A549 (cell line): ENCODE measurements around the gene SPTY2D1. TPM values are rescaled to one million over a fixed set of nuclear protein-coding genes. Genes with fewer than 3 reads are reported as not detected.

Experiments used
- ATAC-seq, 2 experiments: fragments of 200-7000 bp in 1 of 2; fragments of >200 bp in 1 of 2; cut with Nextera tagmentation in 1 of 2; cut with Tn5 transposase in 1 of 2; 3 replicates each; pipeline versions ENCODE4 v1.8.0 to v1.9.1; 2018 to 2020; ENCODE audit warnings: mild to moderate bottlenecking in 1 of 2, moderate library complexity in 1 of 2
- CTCF ChIA-PET: fragments of 300-600 bp; sonication (Branson Sonifier 250); formaldehyde crosslinking; extraction: SDS; loops from one replicate; lab custom pipeline; 2021; ENCODE audit warnings: antibody characterized with exemption, inconsistent platforms; lab: Yijun Ruan, JAX
- POLR2A ChIA-PET: fragments of 350-600 bp; formaldehyde crosslinking; extraction: SDS; loops from one replicate; lab custom pipeline; 2021; ENCODE audit warnings: antibody characterized with exemption, inconsistent platforms; lab: Yijun Ruan, JAX
- DNase-seq, 2 experiments: peaks; one replicate each; pipeline versions ENCODE4 v3.0.0 to v3.0.0-alpha.2; 2011 to 2016; ENCODE audit warnings: low read depth in 1 of 2, low spot score in 1 of 2
- FAIRE-seq: peaks from 2 replicates; lab custom pipeline; 2011; peaks lifted over from hg19 to GRCh38; lab: Jason Lieb, UNC
- H3K27ac ChIP-seq, 2 experiments: fragments of >200 bp; sonication (Bioruptor Twin); formaldehyde crosslinking; 3 replicates each; pipeline ENCODE4 v1.5.1; 2016 to 2017
- H3K4me1 ChIP-seq: fragments of >200 bp; sonication (Bioruptor Twin); formaldehyde crosslinking; 3 replicates; pipeline ENCODE4 v1.6.1; 2016
- H3K4me2 ChIP-seq: fragments of >200 bp; sonication (Bioruptor Twin); formaldehyde crosslinking; 3 replicates; pipeline ENCODE4 v1.6.1; 2016
- H3K4me3 ChIP-seq: fragments of >200 bp; sonication (Bioruptor Twin); formaldehyde crosslinking; 3 replicates; pipeline ENCODE4 v1.5.1; 2016
- H3K9me3 ChIP-seq: fragments of >200 bp; sonication (Bioruptor Twin); formaldehyde crosslinking; 3 replicates; pipeline ENCODE4 v1.6.1; 2016
- BHLHE40 ChIP-seq: IDR thresholded peaks from 2 replicates; pipeline ENCODE4 v1.6.1; 2012; ENCODE audit warnings: low read depth, low read length, inconsistent platforms
- CBX2 ChIP-seq: fragments of 200-600 bp; sonication (generic); IDR thresholded peaks from 2 replicates; pipeline ENCODE4 v1.6.1; 2016; ENCODE audit warnings: low read depth, mild to moderate bottlenecking, borderline replicate concordance
- CBX8 ChIP-seq: fragments of 200-600 bp; sonication (generic); IDR thresholded peaks from 2 replicates; pipeline ENCODE4 v1.6.1; 2016
- CHD4 ChIP-seq: fragments of 200-600 bp; sonication (generic); IDR thresholded peaks from 2 replicates; pipeline ENCODE4 v1.6.1; 2016; ENCODE audit warnings: antibody characterized with exemption, mild to moderate bottlenecking, borderline replicate concordance
- EHF ChIP-seq: fragments of 250-450 bp; sonication (Bioruptor Pico); IDR thresholded peaks from 2 replicates; pipeline ENCODE4 v1.5.0; 2020; ENCODE audit warnings: mild to moderate bottlenecking
- EP300 ChIP-seq, 2 experiments: fragments of >200 bp; sonication (Bioruptor Twin); formaldehyde crosslinking; IDR thresholded peaks; 2 replicates in 1 of 2; 3 replicates in 1 of 2; pipeline ENCODE4 v1.6.1; 2016 to 2017
- FOXS1 ChIP-seq: fragments of 250-450 bp; sonication (Bioruptor Pico); IDR thresholded peaks from 2 replicates; pipeline ENCODE4 v1.5.0; 2020; ENCODE audit warnings: mild to moderate bottlenecking, moderate library complexity
- HDAC2 ChIP-seq: fragments of 200-600 bp; sonication (generic); IDR thresholded peaks from 2 replicates; pipeline ENCODE4 v1.6.1; 2016
- HOXB13 ChIP-seq: fragments of 250-450 bp; sonication (Bioruptor Pico); IDR thresholded peaks from 2 replicates; pipeline ENCODE4 v1.5.0; 2020; ENCODE audit warnings: low read depth, mild to moderate bottlenecking, moderate library complexity
- JUNB ChIP-seq: fragments of >200 bp; sonication (Bioruptor Twin); formaldehyde crosslinking; IDR thresholded peaks from 2 replicates; pipeline ENCODE4 v1.6.1; 2016
- KDM1A ChIP-seq: fragments of 200-600 bp; sonication (generic); IDR thresholded peaks from 2 replicates; pipeline ENCODE4 v1.6.1; 2016; ENCODE audit warnings: low read depth, mild to moderate bottlenecking
- MAFK ChIP-seq: fragments of 450-650 bp; IDR thresholded peaks from 2 replicates; pipeline ENCODE4 v1.6.1; 2014; ENCODE audit not compliant: partially characterized antibody
- NFE2L2 ChIP-seq: fragments of 150-350 bp; conservative IDR thresholded peaks from 2 replicates; pipeline ENCODE4 v1.6.1; 2014; ENCODE audit warnings: low read length
- POLR2A ChIP-seq: IDR thresholded peaks from 2 replicates; pipeline ENCODE4 v1.6.1; 2012; ENCODE audit warnings: mild to moderate bottlenecking, low read length
- POLR2AphosphoS2 ChIP-seq: conservative IDR thresholded peaks from 2 replicates; pipeline ENCODE4 v1.6.1; 2012; ENCODE audit warnings: low read length, improper control_type of control experiment, inconsistent platforms
- RAD21 ChIP-seq, 2 experiments: fragments of >200 bp in 1 of 2; sonication (Bioruptor Twin) in 1 of 2; formaldehyde crosslinking in 1 of 2; IDR thresholded peaks in 1 of 2; conservative IDR thresholded peaks in 1 of 2; 2 replicates in 1 of 2; 3 replicates in 1 of 2; pipeline ENCODE4 v1.6.1; 2012 to 2018; ENCODE audit warnings: inconsistent platforms in 1 of 2
- RARB ChIP-seq: fragments of 250-450 bp; sonication (Bioruptor Pico); IDR thresholded peaks from 2 replicates; pipeline ENCODE4 v1.8.0; 2021; ENCODE audit warnings: mild to moderate bottlenecking, moderate library complexity
- RNF2 ChIP-seq: fragments of 200-600 bp; sonication (generic); IDR thresholded peaks from 2 replicates; pipeline ENCODE4 v1.6.1; 2016; ENCODE audit warnings: low read depth, mild to moderate bottlenecking, antibody characterized with exemption, moderate library complexity, borderline replicate concordance
- ZC3H11A ChIP-seq: fragments of 450-650 bp; IDR thresholded peaks from 2 replicates; pipeline ENCODE4 v1.6.1; 2014; ENCODE audit warnings: antibody characterized with exemption, mild to moderate bottlenecking
- ZFP36 ChIP-seq: fragments of 450-650 bp; IDR thresholded peaks from 2 replicates; pipeline ENCODE4 v1.6.1; 2014; ENCODE audit warnings: borderline replicate concordance; ENCODE audit not compliant: partially characterized antibody
- WGBS: methylation state at CpG from one replicate; pipeline ENCODE4 v1.1.6; 2017; ENCODE audit errors: missing lambda C conversion rate; 5-methylcytosine and 5-hydroxymethylcytosine counted together
- polyA plus RNA-seq, 4 experiments: library from polyadenylated mRNA; depleted of rRNA in 3 of 4; stranded (reverse); fragments of >200 nt; fragmentation: RNase III in 1 of 4; extraction: RNeasy Plus Mini Kit Qiagen cat#74134 plus additional on column Dnase treatment in 1 of 4; gene quantifications; 2 replicates in 3 of 4; 3 replicates in 1 of 4; pipeline ENCODE4 v1.2.3, GENCODE V29; 2011 to 2017
- TF ChIP-seq, protein P1 (sequence below): fragments of 150-350 bp; IDR thresholded peaks from 2 replicates; pipeline ENCODE4 v1.6.1; 2014; ENCODE audit warnings: low read depth, mild to moderate bottlenecking, low read length
- TF ChIP-seq, protein P2 (sequence below): IDR thresholded peaks from 2 replicates; pipeline ENCODE4 v1.6.1; 2012; ENCODE audit warnings: low read depth, borderline replicate concordance
- TF ChIP-seq, protein P3 (sequence below): fragments of 250-450 bp; sonication (Bioruptor Pico); IDR thresholded peaks from 2 replicates; pipeline ENCODE4 v1.5.0; 2020; ENCODE audit warnings: low read depth, mild to moderate bottlenecking, moderate library complexity

Gene SPTY2D1
- polyA plus RNA-seq, 2 of the 4 experiments (the other 2 are of a cell fraction), result 14.1 to 24.6 TPM

DNA sequence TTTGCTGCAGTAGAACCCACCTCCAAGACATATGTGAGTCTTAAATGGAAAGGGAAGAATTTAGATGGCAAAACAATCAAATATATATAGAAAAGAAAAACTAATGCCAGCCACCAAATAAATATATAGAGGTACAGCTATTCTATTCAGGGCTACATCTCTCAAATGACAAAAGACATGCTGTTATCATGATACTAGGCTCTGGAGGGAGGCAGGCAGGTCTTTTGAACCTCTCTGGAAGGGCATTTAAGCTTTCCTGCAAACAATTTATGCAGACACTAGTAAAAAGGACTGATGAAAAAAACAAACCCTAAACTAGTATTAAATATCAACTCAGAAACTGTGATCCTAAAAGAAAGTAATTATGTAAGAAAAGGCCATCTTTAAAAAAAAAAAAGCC lies 70.0 kb downstream of the SPTY2D1 start:
- TF ChIP-seq KDM1A (no peak), RARB (CRISPR knock-in tag) (no peak), NFE2L2 (no peak), ZC3H11A (no peak), MAFK (no peak), CBX2 (no peak), BHLHE40 (no peak), JUNB (no peak), EHF (CRISPR knock-in tag) (no peak), EP300 (IDR thresholded peaks at IDR 0.05) (no peak), FOXS1 (no peak), CHD4 (no peak), POLR2AphosphoS2 (no peak), ZFP36 (no peak), CBX8 (no peak), HDAC2 (no peak), HOXB13 (no peak)
- TF ChIP-seq, protein P1, sequence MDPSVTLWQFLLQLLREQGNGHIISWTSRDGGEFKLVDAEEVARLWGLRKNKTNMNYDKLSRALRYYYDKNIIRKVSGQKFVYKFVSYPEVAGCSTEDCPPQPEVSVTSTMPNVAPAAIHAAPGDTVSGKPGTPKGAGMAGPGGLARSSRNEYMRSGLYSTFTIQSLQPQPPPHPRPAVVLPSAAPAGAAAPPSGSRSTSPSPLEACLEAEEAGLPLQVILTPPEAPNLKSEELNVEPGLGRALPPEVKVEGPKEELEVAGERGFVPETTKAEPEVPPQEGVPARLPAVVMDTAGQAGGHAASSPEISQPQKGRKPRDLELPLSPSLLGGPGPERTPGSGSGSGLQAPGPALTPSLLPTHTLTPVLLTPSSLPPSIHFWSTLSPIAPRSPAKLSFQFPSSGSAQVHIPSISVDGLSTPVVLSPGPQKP, result no peak
- TF ChIP-seq, protein P2, sequence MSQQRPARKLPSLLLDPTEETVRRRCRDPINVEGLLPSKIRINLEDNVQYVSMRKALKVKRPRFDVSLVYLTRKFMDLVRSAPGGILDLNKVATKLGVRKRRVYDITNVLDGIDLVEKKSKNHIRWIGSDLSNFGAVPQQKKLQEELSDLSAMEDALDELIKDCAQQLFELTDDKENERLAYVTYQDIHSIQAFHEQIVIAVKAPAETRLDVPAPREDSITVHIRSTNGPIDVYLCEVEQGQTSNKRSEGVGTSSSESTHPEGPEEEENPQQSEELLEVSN, result no peak
- no peak overlapping the region for H3K4me2 ChIP-seq
- no peaks in the 10 kb centered on the region for H3K4me1 ChIP-seq
- DNase-seq, result no peak
- ChIA-PET POLR2A (interaction anchor here (0.6 to 0.7 kb wide), 2 partner anchors 15 to 244 kb away, joined by 3 read pairs; no protein-coding TSS in a partner anchor), CTCF (interaction anchor here (0.7 to 1.3 kb wide), 4 partner anchors 24 to 449 kb away, joined by 3 to 8 read pairs (median 3); no protein-coding TSS in a partner anchor)
- FAIRE-seq, result no peak
- no peak overlapping the region for H3K27ac ChIP-seq
- no peak for ATAC-seq
- no peak overlapping the region for H3K4me3 ChIP-seq
- no peaks in the 10 kb centered on the region for H3K9me3 ChIP-seq

DNA sequence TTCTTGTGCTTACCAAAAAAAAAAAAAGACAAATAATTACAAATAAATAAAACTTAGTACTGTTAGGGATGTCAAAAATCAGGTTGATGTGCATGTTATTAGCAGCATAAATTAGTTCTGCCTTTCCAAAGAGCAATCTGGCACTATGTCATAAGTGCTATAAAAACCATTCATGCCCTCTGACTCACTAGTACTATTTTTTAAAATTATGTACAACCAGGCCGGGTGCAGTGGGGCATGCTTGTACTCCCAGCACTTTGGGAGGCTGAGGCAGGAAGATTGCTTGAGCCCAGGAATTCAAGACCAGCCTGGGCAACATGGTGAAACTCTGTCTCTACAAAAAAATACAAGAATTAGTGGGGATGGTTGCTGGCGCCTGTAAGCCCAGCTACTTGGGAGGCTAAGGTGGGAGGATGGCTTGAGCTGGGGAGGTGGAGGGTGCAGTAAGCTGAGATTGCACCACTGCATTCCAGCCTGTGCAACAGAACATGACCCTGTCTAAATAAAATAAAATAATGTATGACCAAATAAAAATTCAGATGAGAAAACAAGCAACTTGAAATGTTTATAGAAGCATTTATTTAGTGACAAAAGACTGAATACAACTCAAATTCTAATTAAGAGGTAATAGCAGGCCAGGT lies 70.9 kb downstream of the SPTY2D1 start:
- no peak for ATAC-seq
- no peaks in the 10 kb centered on the region for H3K9me3 ChIP-seq
- no peak for TF ChIP-seq HOXB13
- TF ChIP-seq CHD4, result no peak
- TF ChIP-seq, protein P3, sequence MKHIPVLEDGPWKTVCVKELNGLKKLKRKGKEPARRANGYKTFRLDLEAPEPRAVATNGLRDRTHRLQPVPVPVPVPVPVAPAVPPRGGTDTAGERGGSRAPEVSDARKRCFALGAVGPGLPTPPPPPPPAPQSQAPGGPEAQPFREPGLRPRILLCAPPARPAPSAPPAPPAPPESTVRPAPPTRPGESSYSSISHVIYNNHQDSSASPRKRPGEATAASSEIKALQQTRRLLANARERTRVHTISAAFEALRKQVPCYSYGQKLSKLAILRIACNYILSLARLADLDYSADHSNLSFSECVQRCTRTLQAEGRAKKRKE (CRISPR knock-in tag), result no peak
- no peak for TF ChIP-seq EHF (CRISPR knock-in tag)
- TF ChIP-seq MAFK, result no peak
- no peak for TF ChIP-seq RNF2
- no peak for TF ChIP-seq RAD21 (conservative IDR thresholded peaks at IDR 0.05 in 1 of 2, IDR thresholded peaks at IDR 0.05 in 1 of 2)
- TF ChIP-seq EP300 (IDR thresholded peaks at IDR 0.05), result no peak
- TF ChIP-seq POLR2A, result no peak
- 83% methylated on average over 2 of the region's 2 CpGs for WGBS
- no peak overlapping the region for H3K4me2 ChIP-seq
- no peaks in the 10 kb centered on the region for H3K4me1 ChIP-seq
- ChIA-PET CTCF (interaction anchor here (1.3 to 1.4 kb wide), 2 partner anchors 13 to 448 kb away, joined by 3 read pairs; no protein-coding TSS in a partner anchor), POLR2A (no interaction called here)
- H3K27ac ChIP-seq, result no peak overlapping the region
- H3K4me3 ChIP-seq, result no peak overlapping the region
- no peak for FAIRE-seq
- DNase-seq, result no peak

Other genes with a start within 250 kb of the SPTY2D1 start
- 1,975 and 2,571 TPM in 2 replicates for gene LDHA, start 239.8 kb downstream of the SPTY2D1 start, polyA plus RNA-seq (2011; rRNA removed)
- gene LDHA, start 239.8 kb downstream of the SPTY2D1 start, polyA plus RNA-seq (2017; fragmentation: RNase III; extraction: RNeasy Plus Mini Kit Qiagen cat#74134 plus additional on column Dnase treatment), result 4,094 to 4,418 TPM (median 4,099 TPM) in 3 replicates
- 0.23 and 0.30 TPM in 2 replicates for gene LDHC, start 222.0 kb downstream of the SPTY2D1 start, polyA plus RNA-seq (2011; rRNA removed)
- 0.12 to 0.17 TPM (median 0.15 TPM) in 3 replicates for gene LDHC, start 222.0 kb downstream of the SPTY2D1 start, polyA plus RNA-seq (2017; fragmentation: RNase III; extraction: RNeasy Plus Mini Kit Qiagen cat#74134 plus additional on column Dnase treatment)
- gene LDHAL6A, start 178.5 kb downstream of the SPTY2D1 start, polyA plus RNA-seq (2011; rRNA removed), result not detected in 2 replicates
- not detected in 3 replicates for gene LDHAL6A, start 178.5 kb downstream of the SPTY2D1 start, polyA plus RNA-seq (2017; fragmentation: RNase III; extraction: RNeasy Plus Mini Kit Qiagen cat#74134 plus additional on column Dnase treatment)
- gene TSG101, start 107.4 kb downstream of the SPTY2D1 start, polyA plus RNA-seq (2011; rRNA removed), result 161 and 233 TPM in 2 replicates
- gene TSG101, start 107.4 kb downstream of the SPTY2D1 start, polyA plus RNA-seq (2017; fragmentation: RNase III; extraction: RNeasy Plus Mini Kit Qiagen cat#74134 plus additional on column Dnase treatment), result 111 to 116 TPM (median 112 TPM) in 3 replicates
- gene UEVLD, start 45.6 kb downstream of the SPTY2D1 start, polyA plus RNA-seq (2011; rRNA removed), result 36.7 and 41.2 TPM in 2 replicates
- gene UEVLD, start 45.6 kb downstream of the SPTY2D1 start, polyA plus RNA-seq (2017; fragmentation: RNase III; extraction: RNeasy Plus Mini Kit Qiagen cat#74134 plus additional on column Dnase treatment), result 30.6 to 36.5 TPM (median 34.7 TPM) in 3 replicates
- 1.6 and 1.7 TPM in 2 replicates for gene MISFA, start 34.6 kb downstream of the SPTY2D1 start, polyA plus RNA-seq (2011; rRNA removed)
- 5.0 to 8.4 TPM (median 6.3 TPM) in 3 replicates for gene MISFA, start 34.6 kb downstream of the SPTY2D1 start, polyA plus RNA-seq (2017; fragmentation: RNase III; extraction: RNeasy Plus Mini Kit Qiagen cat#74134 plus additional on column Dnase treatment)
- 0.10 and 0.16 TPM in 2 replicates for gene TMEM86A, start 64.4 kb upstream of the SPTY2D1 start, polyA plus RNA-seq (2011; rRNA removed)
- 0.21 to 0.41 TPM (median 0.25 TPM) in 3 replicates for gene TMEM86A, start 64.4 kb upstream of the SPTY2D1 start, polyA plus RNA-seq (2017; fragmentation: RNase III; extraction: RNeasy Plus Mini Kit Qiagen cat#74134 plus additional on column Dnase treatment)
- 0.06 TPM in 1 of 2 replicates, not detected in the other for gene IGSF22, start 91.8 kb upstream of the SPTY2D1 start, polyA plus RNA-seq (2011; rRNA removed)
- gene IGSF22, start 91.8 kb upstream of the SPTY2D1 start, polyA plus RNA-seq (2017; fragmentation: RNase III; extraction: RNeasy Plus Mini Kit Qiagen cat#74134 plus additional on column Dnase treatment), result 0.03 TPM in 2 of 3 replicates, not detected in the other
- 0.04 TPM in 1 of 2 replicates, not detected in the other for gene PTPN5, start 157.5 kb upstream of the SPTY2D1 start, polyA plus RNA-seq (2011; rRNA removed)
- gene PTPN5, start 157.5 kb upstream of the SPTY2D1 start, polyA plus RNA-seq (2017; fragmentation: RNase III; extraction: RNeasy Plus Mini Kit Qiagen cat#74134 plus additional on column Dnase treatment), result 0.04 TPM in 1 of 3 replicates, not detected in the others